SK-N-MC (cell line): ENCODE measurements around the gene ARL8A.

Source experiments
- EZH2 ChIP-seq: fragments of 200-600 bp; sonication (generic); IDR thresholded peaks from one replicate; pipeline ENCODE4 v1.6.1; 2017; ENCODE audit warnings: antibody characterized with exemption
- POLR2AphosphoS5 ChIP-seq: IDR thresholded peaks from 2 replicates; pipeline ENCODE4 v1.6.1; 2012; ENCODE audit warnings: mild to moderate bottlenecking, low read depth, low read length, borderline replicate concordance

DNA sequence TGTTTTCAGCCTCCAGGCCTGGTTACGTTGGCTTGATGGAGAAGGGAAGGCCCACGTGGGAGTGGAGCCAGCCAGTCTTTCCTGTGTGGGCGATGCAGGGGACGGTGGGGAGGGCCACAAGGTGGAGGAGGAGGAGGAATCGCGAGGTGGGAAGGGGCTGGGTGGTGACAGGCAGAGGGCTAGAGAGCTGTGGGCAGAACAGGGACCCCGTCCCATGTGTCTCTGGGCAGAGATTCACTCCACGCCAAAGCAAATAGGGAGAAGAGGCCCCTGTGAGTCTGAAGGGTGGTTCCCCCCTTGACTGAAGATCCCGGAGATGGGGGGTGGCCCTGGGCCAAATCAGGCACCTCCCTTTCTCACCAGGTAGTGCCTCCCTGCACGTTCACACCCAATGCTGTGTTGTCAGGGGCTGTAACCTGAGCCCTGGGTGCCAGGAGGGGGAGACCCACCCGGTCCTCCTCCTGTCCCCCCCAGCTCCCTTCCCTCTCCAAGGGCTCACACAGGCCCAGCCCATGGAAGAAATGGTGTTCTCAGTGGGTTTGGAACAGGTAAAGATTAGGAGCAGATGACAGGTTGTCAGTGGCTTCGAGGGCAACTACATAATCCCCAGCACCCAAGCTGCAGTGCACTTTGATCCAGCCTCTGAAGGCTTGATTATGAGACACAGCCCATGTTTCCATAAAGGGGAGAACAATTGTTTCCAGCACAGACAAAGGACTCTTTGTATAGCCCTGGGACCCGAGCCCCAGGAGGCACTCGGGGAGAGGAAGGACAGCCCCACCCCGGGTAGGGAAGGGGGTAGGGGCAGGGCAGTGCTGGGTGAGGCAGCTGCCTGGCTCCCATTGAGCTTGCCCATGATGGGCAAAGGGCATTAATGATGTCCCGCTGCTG lies 59.5 kb downstream of the ARL8A start:
- no peak for TF ChIP-seq EZH2
- TF ChIP-seq POLR2AphosphoS5 = no peak
